Keratinocyte (primary cell): Measurements from ENCODE around the gene F11R.

Experiments used
- EZH2 ChIP-seq: IDR thresholded peaks from one replicate; pipeline ENCODE4 v1.6.1; 2012; ENCODE audit warnings: inconsistent platforms, mild to moderate bottlenecking, low read length, moderate library complexity
- TF ChIP-seq, protein P1 (sequence below), 3 experiments: IDR thresholded peaks in 1 of 3; conservative IDR thresholded peaks in 1 of 3; optimal IDR thresholded peaks in 1 of 3; 2 replicates in 2 of 3; 3 replicates in 1 of 3; pipeline versions ENCODE3 to v1.5.1; 2011; ENCODE audit warnings: low read length in 3 of 3, mild to moderate bottlenecking in 3 of 3, moderate library complexity in 2 of 3, control low read depth in 1 of 3, inconsistent platforms in 1 of 3; ENCODE audit not compliant: insufficient read depth in 2 of 3; ENCODE audit errors: extremely low read depth in 1 of 3

DNA sequence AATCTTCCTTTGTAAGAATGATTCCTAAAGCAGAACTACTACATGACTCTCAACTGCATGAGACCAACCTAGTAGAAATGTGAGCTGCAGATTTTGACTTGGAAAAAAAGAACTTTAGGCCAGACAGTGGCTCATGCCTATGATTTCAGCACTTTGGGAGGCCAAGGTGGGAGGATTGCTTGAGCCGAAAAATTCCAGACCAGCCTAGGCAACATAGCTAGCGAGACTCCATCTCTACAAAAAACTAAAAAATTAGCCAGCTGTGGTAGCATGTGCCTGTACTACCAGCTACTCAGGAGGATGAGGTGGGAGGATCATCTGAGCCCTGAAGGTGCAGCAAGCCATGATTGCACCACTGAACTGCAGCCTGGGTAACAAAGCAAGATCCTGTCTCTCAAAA lies 41.7 kb downstream of the F11R start:
- TF ChIP-seq, protein P1, sequence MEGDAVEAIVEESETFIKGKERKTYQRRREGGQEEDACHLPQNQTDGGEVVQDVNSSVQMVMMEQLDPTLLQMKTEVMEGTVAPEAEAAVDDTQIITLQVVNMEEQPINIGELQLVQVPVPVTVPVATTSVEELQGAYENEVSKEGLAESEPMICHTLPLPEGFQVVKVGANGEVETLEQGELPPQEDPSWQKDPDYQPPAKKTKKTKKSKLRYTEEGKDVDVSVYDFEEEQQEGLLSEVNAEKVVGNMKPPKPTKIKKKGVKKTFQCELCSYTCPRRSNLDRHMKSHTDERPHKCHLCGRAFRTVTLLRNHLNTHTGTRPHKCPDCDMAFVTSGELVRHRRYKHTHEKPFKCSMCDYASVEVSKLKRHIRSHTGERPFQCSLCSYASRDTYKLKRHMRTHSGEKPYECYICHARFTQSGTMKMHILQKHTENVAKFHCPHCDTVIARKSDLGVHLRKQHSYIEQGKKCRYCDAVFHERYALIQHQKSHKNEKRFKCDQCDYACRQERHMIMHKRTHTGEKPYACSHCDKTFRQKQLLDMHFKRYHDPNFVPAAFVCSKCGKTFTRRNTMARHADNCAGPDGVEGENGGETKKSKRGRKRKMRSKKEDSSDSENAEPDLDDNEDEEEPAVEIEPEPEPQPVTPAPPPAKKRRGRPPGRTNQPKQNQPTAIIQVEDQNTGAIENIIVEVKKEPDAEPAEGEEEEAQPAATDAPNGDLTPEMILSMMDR (optimal IDR thresholded peaks at IDR 0.05 in 1 of 3, IDR thresholded peaks at IDR 0.05 in 1 of 3, conservative IDR thresholded peaks at IDR 0.05 in 1 of 3; ENCODE audit: extremely low read depth in 1 of 3, insufficient read depth in 2 of 3, low read length in 3 of 3) = no peak
- TF ChIP-seq EZH2 = no peak
